Hematopoietic multipotent progenitor cell treated with erythropoietin and hydrocortisone succinate and interleukin-3 and kit ligand, for 4 days (in vitro differentiated cells): ENCODE measurements around the gene ZMYM2.

ENCODE experiments used
- DNase-seq: peaks from one replicate; pipeline ENCODE4 v3.0.0-alpha.2; 2015

ZMYM2 gene

GRCh38 chr13:19958155-19959111 lies at the start of gene ZMYM2:
Gene ZMYM2, plus strand, starts transcription at chr13:19958727. Its CDS starts 34,346 bp downstream, at chr13:19993073.
- DNase-seq, result peak; percentile 98

GRCh38 chr13:19910336-19911072 lies 48.0 kb upstream of the ZMYM2 start:
- no peak for DNase-seq

- DNase-seq, result peak; percentile 25
These were observed 31.3 kb upstream of the ZMYM2 start for GRCh38 chr13:19927117-19927748.

- DNase-seq, result no peak
These were observed 18.4 kb upstream of the ZMYM2 start for GRCh38 chr13:19940106-19940505.

GRCh38 chr13:19950374-19950773 lies 8.2 kb upstream of the ZMYM2 start:
- DNase-seq, result no peak

GRCh38 chr13:19952850-19953249 lies 5.7 kb upstream of the ZMYM2 start:
- DNase-seq, result no peak

GRCh38 chr13:19955873-19956559 lies 2.5 kb upstream of the ZMYM2 start:
- DNase-seq, result no peak

GRCh38 chr13:19957320-19958154 lies 990 bp upstream of the ZMYM2 start:
- peak; percentile 94 for DNase-seq

- DNase-seq, result peak; percentile 82
These were observed 759 bp downstream of the ZMYM2 start for GRCh38 chr13:19959141-19959830.

- DNase-seq, result peak; percentile 98
These were observed 1.5 kb downstream of the ZMYM2 start for GRCh38 chr13:19959831-19960652.

GRCh38 chr13:19960653-19960976 lies 2.1 kb downstream of the ZMYM2 start:
- DNase-seq, result peak; percentile 20

GRCh38 chr13:19961489-19961888 lies 3.0 kb downstream of the ZMYM2 start:
- no peak for DNase-seq

- no peak for DNase-seq
These were observed 3.4 kb downstream of the ZMYM2 start for GRCh38 chr13:19961924-19962323.

- no peak for DNase-seq
These were observed 4.4 kb downstream of the ZMYM2 start for GRCh38 chr13:19962894-19963293.

- DNase-seq, result peak; percentile 69
These were observed 9.1 kb downstream of the ZMYM2 start for GRCh38 chr13:19967621-19968020.

GRCh38 chr13:19974498-19975009 lies 16.0 kb downstream of the ZMYM2 start:
- peak; percentile 65 for DNase-seq

- no peak for DNase-seq
These were observed 20.4 kb downstream of the ZMYM2 start for GRCh38 chr13:19978831-19979437.

- peak; percentile 19 for DNase-seq
These were observed 23.2 kb downstream of the ZMYM2 start for GRCh38 chr13:19981685-19982238.

GRCh38 chr13:19982447-19983043 lies 24.0 kb downstream of the ZMYM2 start:
- no peak for DNase-seq
